Panc1 (cell line): ENCODE measurements around the gene NINL. TPM values are rescaled to one million over a fixed set of nuclear protein-coding genes. Genes with fewer than 3 reads are reported as not detected.

Experiments used
- ATAC-seq: fragments of 200-7000 bp; cut with Tn5 transposase; 2 replicates; pipeline ENCODE4 v1.9.1; 2020; ENCODE audit warnings: mild to moderate bottlenecking, moderate library complexity
- BruUV-seq: library from RNA; stranded (reverse); fragments of 400-500 nt; replicated peaks from 2 replicates; lab custom pipeline; 2021; lab: Mats Ljungman, UMichigan
- CTCF ChIA-PET: fragments of 300-600 bp; sonication (Branson Sonifier 250); formaldehyde crosslinking; loops from one replicate; lab custom pipeline; 2022; ENCODE audit warnings: antibody characterized with exemption; lab: Charles Lee
- POLR2A ChIA-PET: fragments of 300-600 bp; sonication (Branson Sonifier 250); formaldehyde crosslinking; loops from one replicate; lab custom pipeline; 2022; ENCODE audit warnings: antibody characterized with exemption; lab: Charles Lee
- DNase-seq: peaks from one replicate; pipeline ENCODE4 v3.0.0-alpha.2; 2010; ENCODE audit warnings: low read depth, low spot score
- H3K27ac ChIP-seq: 2 replicates; pipeline ENCODE4 v1.5.1; 2011; ENCODE audit warnings: mild to moderate bottlenecking, low read length, inconsistent platforms
- H3K27me3 ChIP-seq: fragments of 200-500 bp; sonication (Bioruptor generic); 2 replicates; pipeline ENCODE4 v1.6.0; 2014; ENCODE audit warnings: low read length, inconsistent platforms; ENCODE audit not compliant: control insufficient read depth, insufficient read depth
- H3K36me3 ChIP-seq: fragments of 200-500 bp; sonication (Bioruptor generic); 2 replicates; pipeline ENCODE4 v1.5.1; 2014; ENCODE audit warnings: inconsistent platforms, mild to moderate bottlenecking, low read length, moderate library complexity; ENCODE audit not compliant: control insufficient read depth, insufficient read depth
- H3K4me1 ChIP-seq: 2 replicates; pipeline ENCODE4 v1.5.1; 2011; ENCODE audit warnings: inconsistent platforms, mild to moderate bottlenecking, low read length, moderate library complexity; ENCODE audit not compliant: control insufficient read depth, insufficient read depth
- H3K4me3 ChIP-seq, 2 experiments: 2 replicates each; pipeline ENCODE4 v1.5.1; 2011 to 2012; ENCODE audit warnings: low read depth in 2 of 2, low read length in 2 of 2, mild to moderate bottlenecking in 2 of 2, inconsistent platforms in 1 of 2, moderate library complexity in 1 of 2
- H3K9me3 ChIP-seq: fragments of 200-500 bp; sonication (Bioruptor generic); 2 replicates; pipeline ENCODE4 v1.5.1; 2014; ENCODE audit warnings: low read depth, mild to moderate bottlenecking, inconsistent platforms, low read length, moderate library complexity; ENCODE audit not compliant: control insufficient read depth, insufficient read depth
- POLR2AphosphoS5 ChIP-seq: IDR thresholded peaks from 2 replicates; pipeline ENCODE4 v1.6.1; 2012; ENCODE audit warnings: mild to moderate bottlenecking, low read depth, low read length, moderate library complexity
- SIN3A ChIP-seq: IDR thresholded peaks from 2 replicates; pipeline ENCODE4 v1.6.1; 2012; ENCODE audit warnings: low read depth, mild to moderate bottlenecking, low read length, moderate library complexity, borderline replicate concordance; ENCODE audit not compliant: insufficient read depth
- TCF7L2 ChIP-seq: IDR thresholded peaks from 2 replicates; pipeline ENCODE4 v1.6.1; 2011; ENCODE audit warnings: mild to moderate bottlenecking, low read depth, low read length, inconsistent platforms
- in situ Hi-C: cut with HindIII; loops from 2 replicates; pipeline ENCODE4 v1.10.0; 2016; ENCODE audit warnings: low sequenced_read_pairs, low pct_unique_long_range_greater_than_20kb
- intact Hi-C: fragments of 100-400 bp; cut with micrococcal nuclease; formaldehyde crosslinking; loops from one replicate; pipeline ENCODE4 v1.10.0; 2022; ENCODE audit not compliant: unreplicated experiment
- total RNA-seq: library from RNA; stranded (reverse); gene quantifications from one replicate; pipeline ENCODE4 v1.2.1, GENCODE V29; 2021; ENCODE audit not compliant: unreplicated experiment
- TF ChIP-seq, protein P1 (sequence below), 2 experiments: IDR thresholded peaks; 2 replicates each; pipeline ENCODE4 v1.6.1; 2011 to 2012; ENCODE audit warnings: low read depth in 2 of 2, control low read depth in 1 of 2, low read length in 1 of 2, mild to moderate bottlenecking in 1 of 2, moderate library complexity in 1 of 2; ENCODE audit not compliant: insufficient read depth in 1 of 2
- TF ChIP-seq, protein P2 (sequence below): fragments of 450-650 bp; IDR thresholded peaks from 2 replicates; pipeline ENCODE4 v1.5.1; 2017; ENCODE audit warnings: mild to moderate bottlenecking

The NINL gene
- total RNA-seq, 1 experiment from 2014 or later: 25.0 TPM

- CTCF ChIA-PET: no interaction called here
- H3K4me3 ChIP-seq: no peak overlapping the region
- ATAC-seq (no peak), DNase-seq (no peak)
- intact Hi-C loops: no loop called here
- no peaks in the 10 kb centered on the region for H3K36me3 ChIP-seq
- no peaks in the 10 kb centered on the region for H3K27me3 ChIP-seq
- POLR2A ChIA-PET: no interaction called here
- H3K9me3 ChIP-seq: no peaks in the 10 kb centered on the region
- TF ChIP-seq POLR2AphosphoS5 (no peak), TCF7L2 (no peak), SIN3A (no peak)
- TF ChIP-seq, protein P1, sequence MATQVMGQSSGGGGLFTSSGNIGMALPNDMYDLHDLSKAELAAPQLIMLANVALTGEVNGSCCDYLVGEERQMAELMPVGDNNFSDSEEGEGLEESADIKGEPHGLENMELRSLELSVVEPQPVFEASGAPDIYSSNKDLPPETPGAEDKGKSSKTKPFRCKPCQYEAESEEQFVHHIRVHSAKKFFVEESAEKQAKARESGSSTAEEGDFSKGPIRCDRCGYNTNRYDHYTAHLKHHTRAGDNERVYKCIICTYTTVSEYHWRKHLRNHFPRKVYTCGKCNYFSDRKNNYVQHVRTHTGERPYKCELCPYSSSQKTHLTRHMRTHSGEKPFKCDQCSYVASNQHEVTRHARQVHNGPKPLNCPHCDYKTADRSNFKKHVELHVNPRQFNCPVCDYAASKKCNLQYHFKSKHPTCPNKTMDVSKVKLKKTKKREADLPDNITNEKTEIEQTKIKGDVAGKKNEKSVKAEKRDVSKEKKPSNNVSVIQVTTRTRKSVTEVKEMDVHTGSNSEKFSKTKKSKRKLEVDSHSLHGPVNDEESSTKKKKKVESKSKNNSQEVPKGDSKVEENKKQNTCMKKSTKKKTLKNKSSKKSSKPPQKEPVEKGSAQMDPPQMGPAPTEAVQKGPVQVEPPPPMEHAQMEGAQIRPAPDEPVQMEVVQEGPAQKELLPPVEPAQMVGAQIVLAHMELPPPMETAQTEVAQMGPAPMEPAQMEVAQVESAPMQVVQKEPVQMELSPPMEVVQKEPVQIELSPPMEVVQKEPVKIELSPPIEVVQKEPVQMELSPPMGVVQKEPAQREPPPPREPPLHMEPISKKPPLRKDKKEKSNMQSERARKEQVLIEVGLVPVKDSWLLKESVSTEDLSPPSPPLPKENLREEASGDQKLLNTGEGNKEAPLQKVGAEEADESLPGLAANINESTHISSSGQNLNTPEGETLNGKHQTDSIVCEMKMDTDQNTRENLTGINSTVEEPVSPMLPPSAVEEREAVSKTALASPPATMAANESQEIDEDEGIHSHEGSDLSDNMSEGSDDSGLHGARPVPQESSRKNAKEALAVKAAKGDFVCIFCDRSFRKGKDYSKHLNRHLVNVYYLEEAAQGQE (IDR thresholded peaks at IDR 0.05; ENCODE audit: insufficient read depth in 1 of 2, low read depth in 2 of 2, low read length in 1 of 2): no peak
- TF ChIP-seq, protein P2, sequence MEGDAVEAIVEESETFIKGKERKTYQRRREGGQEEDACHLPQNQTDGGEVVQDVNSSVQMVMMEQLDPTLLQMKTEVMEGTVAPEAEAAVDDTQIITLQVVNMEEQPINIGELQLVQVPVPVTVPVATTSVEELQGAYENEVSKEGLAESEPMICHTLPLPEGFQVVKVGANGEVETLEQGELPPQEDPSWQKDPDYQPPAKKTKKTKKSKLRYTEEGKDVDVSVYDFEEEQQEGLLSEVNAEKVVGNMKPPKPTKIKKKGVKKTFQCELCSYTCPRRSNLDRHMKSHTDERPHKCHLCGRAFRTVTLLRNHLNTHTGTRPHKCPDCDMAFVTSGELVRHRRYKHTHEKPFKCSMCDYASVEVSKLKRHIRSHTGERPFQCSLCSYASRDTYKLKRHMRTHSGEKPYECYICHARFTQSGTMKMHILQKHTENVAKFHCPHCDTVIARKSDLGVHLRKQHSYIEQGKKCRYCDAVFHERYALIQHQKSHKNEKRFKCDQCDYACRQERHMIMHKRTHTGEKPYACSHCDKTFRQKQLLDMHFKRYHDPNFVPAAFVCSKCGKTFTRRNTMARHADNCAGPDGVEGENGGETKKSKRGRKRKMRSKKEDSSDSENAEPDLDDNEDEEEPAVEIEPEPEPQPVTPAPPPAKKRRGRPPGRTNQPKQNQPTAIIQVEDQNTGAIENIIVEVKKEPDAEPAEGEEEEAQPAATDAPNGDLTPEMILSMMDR: no peak
- in situ Hi-C loops: no loop called here
- no TSS peak for BruUV-seq
- H3K27ac ChIP-seq: no peak overlapping the region
- no peaks in the 10 kb centered on the region for H3K4me1 ChIP-seq
These were observed 46.3 kb downstream of the NINL start for GRCh38 chr20:25538838-25539665.

GRCh38 chr20:25537890-25538289 is 47.4 kb downstream of the NINL start:
- H3K36me3 ChIP-seq: no peaks in the 10 kb centered on the region
- TF ChIP-seq POLR2AphosphoS5: no peak
- TF ChIP-seq, protein P1 (IDR thresholded peaks at IDR 0.05; ENCODE audit: insufficient read depth in 1 of 2, low read depth in 2 of 2, low read length in 1 of 2): no peak
- TF ChIP-seq TCF7L2: no peak
- TF ChIP-seq SIN3A: no peak
- TF ChIP-seq, protein P2: no peak
- no peaks in the 10 kb centered on the region for H3K4me1 ChIP-seq
- no peaks in the 10 kb centered on the region for H3K9me3 ChIP-seq
- CTCF ChIA-PET: no interaction called here
- ATAC-seq (no peak), DNase-seq (no peak)
- no peak overlapping the region for H3K4me3 ChIP-seq
- no peaks in the 10 kb centered on the region for H3K27me3 ChIP-seq
- POLR2A ChIA-PET: no interaction called here
- intact Hi-C loops (no loop called here), in situ Hi-C loops (no loop called here)
- no peak overlapping the region for H3K27ac ChIP-seq
- BruUV-seq: no TSS peak
